ENCODE measurements around the gene SEC24D.
"Not testable (repeated sequence)": the region's sequence is repeated elsewhere in the genome, so short reads cannot be mapped to it uniquely, and the experiment has no call there.

Gene SEC24D

GRCh38 chr4:118835571-118836300, at the start of gene SEC24D:
TSS of gene SEC24D (minus strand) at chr4:118836126. CDS start at chr4:118833696, 2,430 bp downstream.
- peaks cover 15% of the 10 kb centered on the region for H3K36me3 Mint-ChIP-seq
- H3K4me1 Mint-ChIP-seq: peaks cover 17% of the 10 kb centered on the region
- peak; percentile 95 for ATAC-seq
- H3K9me3 Mint-ChIP-seq: no peaks in the 10 kb centered on the region
- H3K4me3 Mint-ChIP-seq: peak within 1 kb of the TSS; percentile 98
- H3K27me3 Mint-ChIP-seq: no peaks in the 10 kb centered on the region
- peak within 1 kb of the TSS; percentile 90 for H3K27ac Mint-ChIP-seq

DNA sequence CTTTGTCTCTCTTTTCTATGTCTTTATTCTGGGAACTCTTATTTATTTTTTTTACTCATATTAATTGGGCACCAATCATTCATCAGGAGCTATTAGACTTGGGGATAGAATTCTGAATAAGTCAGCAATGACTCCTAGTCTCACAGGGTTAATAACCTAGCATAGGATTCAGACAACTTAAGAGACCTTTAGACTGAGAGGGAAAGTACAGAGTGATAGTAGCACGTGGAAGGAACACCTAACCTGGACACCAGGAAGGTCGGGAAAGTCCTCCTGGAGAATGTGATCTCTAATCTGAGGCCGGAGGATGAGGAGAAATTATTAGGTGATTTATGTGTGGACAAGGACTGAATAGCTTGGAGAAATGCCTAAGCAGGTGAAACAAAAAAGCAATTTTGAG, 48.8 kb upstream of the SEC24D start:
- ATAC-seq: no peak
- H3K9me3 Mint-ChIP-seq: no peaks in the 10 kb centered on the region
- peaks cover 12% of the 10 kb centered on the region for H3K4me1 Mint-ChIP-seq
- no peaks in the 10 kb centered on the region for H3K36me3 Mint-ChIP-seq
- no peak overlapping the region for H3K4me3 Mint-ChIP-seq
- no peak overlapping the region for H3K27ac Mint-ChIP-seq
- peaks cover 16% of the 10 kb centered on the region for H3K27me3 Mint-ChIP-seq

DNA sequence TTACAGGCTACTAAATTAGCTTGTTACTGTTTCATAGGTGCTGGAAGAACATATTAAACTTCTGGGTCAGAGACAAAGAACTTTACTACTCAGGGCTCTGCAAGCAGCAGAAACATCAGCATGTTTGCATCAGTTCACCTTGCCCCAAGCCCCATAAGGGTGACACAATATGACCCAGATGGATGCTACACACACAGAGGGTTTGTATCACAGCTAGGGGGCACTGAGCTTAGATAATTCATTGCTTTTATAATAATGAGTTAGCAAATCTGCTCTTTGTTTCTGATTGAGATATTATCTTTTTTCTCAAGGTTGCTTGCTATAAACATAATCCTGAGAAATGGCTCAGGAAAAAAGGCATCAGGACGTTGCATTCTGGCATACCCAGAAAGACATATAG, 47.9 kb upstream of the SEC24D start:
- Mint-ChIP-seq H3K4me3 (no peak overlapping the region), H3K4me1 (peaks cover 6% of the 10 kb centered on the region), H3K36me3 (no peaks in the 10 kb centered on the region), H3K27ac (no peak overlapping the region), H3K9me3 (no peaks in the 10 kb centered on the region), H3K27me3 (peaks cover 8% of the 10 kb centered on the region)
- ATAC-seq: no peak

DNA sequence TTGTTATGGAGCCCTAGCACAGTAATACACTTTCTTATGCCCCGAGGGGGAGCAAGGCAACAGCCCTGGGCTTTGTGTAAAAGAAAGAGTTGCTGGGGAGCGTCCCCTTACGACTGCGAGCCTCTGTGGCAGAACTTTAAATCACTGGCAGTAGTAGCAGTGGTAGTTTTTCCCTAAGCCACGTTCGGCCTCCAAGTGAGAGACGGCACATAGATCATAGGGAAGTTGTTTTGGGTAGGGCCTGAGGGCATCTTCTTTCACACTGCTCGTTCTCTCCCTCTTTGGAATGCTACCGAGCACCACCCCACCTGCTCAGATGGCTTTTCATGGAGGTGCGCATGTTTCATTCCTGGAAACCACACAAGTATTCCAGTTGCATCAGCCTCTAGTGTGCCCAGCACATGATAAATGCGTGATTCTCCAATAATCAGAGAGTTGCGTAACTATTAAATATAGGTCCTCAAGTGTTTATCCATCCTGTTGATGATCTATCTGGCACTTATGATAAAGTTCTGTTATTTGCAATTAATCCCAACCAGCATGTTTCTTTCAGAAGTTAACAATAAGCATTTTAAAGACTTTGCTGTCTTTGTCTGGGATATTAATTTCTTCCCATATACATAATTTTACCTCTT, 45.7 kb upstream of the SEC24D start:
- H3K9me3 Mint-ChIP-seq: no peaks in the 10 kb centered on the region
- H3K36me3 Mint-ChIP-seq: no peaks in the 10 kb centered on the region
- ATAC-seq: no peak
- peaks cover 7% of the 10 kb centered on the region for H3K27me3 Mint-ChIP-seq
- H3K4me3 Mint-ChIP-seq: no peak overlapping the region
- no peak overlapping the region for H3K27ac Mint-ChIP-seq
- H3K4me1 Mint-ChIP-seq: no peaks in the 10 kb centered on the region

DNA sequence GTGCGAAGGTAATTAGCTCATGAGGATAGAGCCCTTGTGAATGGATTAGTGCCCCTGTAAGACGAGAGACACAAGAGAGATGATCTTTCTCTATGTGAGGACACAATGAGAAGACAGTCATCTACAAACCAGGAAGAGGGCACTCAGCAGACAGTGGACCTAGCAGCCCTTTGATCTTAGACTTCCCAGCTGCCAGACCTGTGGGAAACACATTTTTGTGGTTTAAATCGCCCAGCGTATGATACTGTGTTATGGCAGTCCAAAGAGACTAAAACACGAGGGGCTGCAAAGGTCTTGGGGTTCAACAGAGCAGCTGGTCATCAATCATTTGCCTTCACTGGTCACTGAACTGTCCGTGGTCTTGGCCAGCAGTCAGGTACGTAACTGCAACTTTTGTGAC, 43.5 kb upstream of the SEC24D start:
- Mint-ChIP-seq H3K4me3 (no peak overlapping the region), H3K27ac (no peak overlapping the region), H3K9me3 (peaks cover 2% of the 10 kb centered on the region), H3K27me3 (peaks cover 15% of the 10 kb centered on the region), H3K36me3 (no peaks in the 10 kb centered on the region), H3K4me1 (no peaks in the 10 kb centered on the region)
- ATAC-seq: no peak

GRCh38 chr4:118878507-118878906, 42.6 kb upstream of the SEC24D start:
- not testable (repeated sequence) for H3K4me1 Mint-ChIP-seq, H3K9me3 Mint-ChIP-seq, H3K36me3 Mint-ChIP-seq, ATAC-seq, H3K27ac Mint-ChIP-seq, H3K4me3 Mint-ChIP-seq
- H3K27me3 Mint-ChIP-seq: peaks cover 21% of the 10 kb centered on the region

GRCh38 chr4:118877797-118878196, 41.9 kb upstream of the SEC24D start:
- no peak for ATAC-seq
- H3K36me3 Mint-ChIP-seq: no peaks in the 10 kb centered on the region
- H3K9me3 Mint-ChIP-seq: peaks cover 2% of the 10 kb centered on the region
- H3K27ac Mint-ChIP-seq: no peak overlapping the region
- no peak overlapping the region for H3K4me3 Mint-ChIP-seq
- no peaks in the 10 kb centered on the region for H3K4me1 Mint-ChIP-seq
- H3K27me3 Mint-ChIP-seq: peaks cover 28% of the 10 kb centered on the region

DNA sequence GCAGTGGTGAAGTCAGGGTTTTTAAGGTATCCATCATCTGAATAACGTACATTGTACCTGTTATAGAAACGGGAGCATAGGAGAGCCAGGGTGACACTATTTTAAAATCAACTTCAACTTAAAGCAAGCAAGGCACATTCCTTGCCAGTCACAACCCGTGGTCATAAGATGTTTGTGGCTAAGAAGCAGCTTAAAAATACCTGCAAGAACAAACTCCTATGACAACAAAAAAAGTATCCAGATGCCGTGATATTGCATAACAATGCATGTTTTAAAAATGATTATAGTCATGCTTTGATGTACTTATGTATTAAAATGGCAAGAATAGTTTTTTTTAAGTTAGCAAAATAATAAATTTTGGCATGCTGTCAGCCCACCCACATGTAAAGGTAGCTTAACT, 36.3 kb upstream of the SEC24D start:
- H3K4me1 Mint-ChIP-seq: no peaks in the 10 kb centered on the region
- ATAC-seq: no peak
- H3K27ac Mint-ChIP-seq: no peak overlapping the region
- H3K9me3 Mint-ChIP-seq: peaks cover 2% of the 10 kb centered on the region
- H3K27me3 Mint-ChIP-seq: peaks cover 27% of the 10 kb centered on the region
- no peak overlapping the region for H3K4me3 Mint-ChIP-seq
- no peaks in the 10 kb centered on the region for H3K36me3 Mint-ChIP-seq

DNA sequence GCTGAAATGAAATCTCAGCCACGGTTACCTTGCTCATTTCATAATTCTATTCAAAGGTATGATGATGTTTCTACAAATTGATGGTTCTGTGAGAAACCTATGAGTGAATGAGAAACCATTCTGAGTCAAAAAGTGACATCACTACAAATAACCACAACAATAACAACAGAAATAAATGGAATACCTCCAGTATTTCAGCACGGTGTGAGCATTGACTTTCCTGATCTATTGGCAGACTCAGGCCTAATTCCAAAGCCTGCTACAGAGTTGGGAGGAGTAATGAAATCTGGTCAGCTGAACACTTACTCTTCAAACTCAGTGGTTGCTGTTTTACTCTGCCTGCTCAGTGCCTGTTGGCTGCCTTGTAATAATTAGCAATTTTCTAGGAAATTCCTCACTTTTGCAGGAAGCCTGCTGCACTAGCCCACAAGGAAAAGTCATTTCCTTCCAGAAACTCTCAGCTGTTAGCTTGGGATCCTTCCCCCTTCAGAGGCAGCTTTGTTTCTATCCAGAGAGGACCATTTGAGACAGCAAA, 33.9 kb upstream of the SEC24D start:
- Mint-ChIP-seq H3K9me3 (peaks cover under 1% of the 10 kb centered on the region), H3K4me3 (no peak overlapping the region), H3K27ac (no peak overlapping the region), H3K36me3 (no peaks in the 10 kb centered on the region), H3K27me3 (peaks cover 21% of the 10 kb centered on the region), H3K4me1 (peaks cover 7% of the 10 kb centered on the region)
- ATAC-seq: no peak

GRCh38 chr4:118867311-118868067, 31.6 kb upstream of the SEC24D start:
- Mint-ChIP-seq H3K27ac (no peak overlapping the region), H3K36me3 (no peaks in the 10 kb centered on the region), H3K4me3 (no peak overlapping the region), H3K4me1 (peaks cover 7% of the 10 kb centered on the region), H3K27me3 (peaks cover 8% of the 10 kb centered on the region), H3K9me3 (no peaks in the 10 kb centered on the region)
- no peak for ATAC-seq

GRCh38 chr4:118866442-118866841, 30.5 kb upstream of the SEC24D start:
- ATAC-seq: no peak
- Mint-ChIP-seq H3K9me3 (no peaks in the 10 kb centered on the region), H3K36me3 (no peaks in the 10 kb centered on the region), H3K4me3 (no peak overlapping the region), H3K27ac (no peak overlapping the region), H3K27me3 (peaks cover 8% of the 10 kb centered on the region), H3K4me1 (peaks cover 7% of the 10 kb centered on the region)

GRCh38 chr4:118865091-118865708, 29.3 kb upstream of the SEC24D start:
- no peak overlapping the region for H3K4me3 Mint-ChIP-seq
- ATAC-seq: no peak
- H3K27ac Mint-ChIP-seq: no peak overlapping the region
- no peaks in the 10 kb centered on the region for H3K9me3 Mint-ChIP-seq
- H3K27me3 Mint-ChIP-seq: peaks cover 8% of the 10 kb centered on the region
- H3K4me1 Mint-ChIP-seq: peaks cover 7% of the 10 kb centered on the region
- H3K36me3 Mint-ChIP-seq: no peaks in the 10 kb centered on the region

GRCh38 chr4:118858779-118859178, 22.9 kb upstream of the SEC24D start:
- no peak for ATAC-seq

GRCh38 chr4:118857760-118858159, 21.8 kb upstream of the SEC24D start:
- no peak overlapping the region for H3K4me3 Mint-ChIP-seq
- no peaks in the 10 kb centered on the region for H3K36me3 Mint-ChIP-seq
- no peaks in the 10 kb centered on the region for H3K27me3 Mint-ChIP-seq
- H3K27ac Mint-ChIP-seq: no peak overlapping the region
- H3K4me1 Mint-ChIP-seq: no peaks in the 10 kb centered on the region
- ATAC-seq: no peak
- H3K9me3 Mint-ChIP-seq: no peaks in the 10 kb centered on the region

More at GRCh38 chr4:118858779-118859178, 22.9 kb upstream of the SEC24D start:
- no peaks in the 10 kb centered on the region for H3K4me1 Mint-ChIP-seq
- no peaks in the 10 kb centered on the region for H3K9me3 Mint-ChIP-seq
- H3K36me3 Mint-ChIP-seq: no peaks in the 10 kb centered on the region
- no peaks in the 10 kb centered on the region for H3K27me3 Mint-ChIP-seq
- no peak overlapping the region for H3K4me3 Mint-ChIP-seq
- no peak overlapping the region for H3K27ac Mint-ChIP-seq
